Left ventricle myocardium inferior (tissue), 1 donor: Measurements from ENCODE around the gene PSRC1. TPM values are rescaled to one million over a fixed set of nuclear protein-coding genes. Genes with fewer than 3 reads are reported as not detected.

Experiments
- DNase-seq: peaks from one replicate; pipeline ENCODE4 v3.0.0-alpha.2; 2020
- H3K27ac ChIP-seq: fragments of 200-600 bp; replicated peaks from 2 replicates; pipeline ENCODE4 v1.8.0; 2021
- H3K27me3 ChIP-seq: fragments of 200-600 bp; 2 replicates; pipeline ENCODE4 v1.8.0; 2021; ENCODE audit warnings: low read depth
- H3K36me3 ChIP-seq: fragments of 200-600 bp; 2 replicates; pipeline ENCODE4 v1.8.0; 2021
- H3K4me1 ChIP-seq: fragments of 200-600 bp; 2 replicates; pipeline ENCODE4 v1.8.0; 2021
- H3K4me3 ChIP-seq: fragments of 200-600 bp; 2 replicates; pipeline ENCODE4 v1.8.0; 2021; ENCODE audit warnings: mild to moderate bottlenecking, moderate library complexity
- H3K9me3 ChIP-seq: fragments of 200-600 bp; replicated peaks from 2 replicates; pipeline ENCODE4 v1.8.0; 2021
- CTCF ChIP-seq: fragments of 200-600 bp; IDR thresholded peaks from 2 replicates; pipeline ENCODE4 v1.8.0; 2021; ENCODE audit warnings: antibody characterized with exemption, mild to moderate bottlenecking, borderline replicate concordance
- intact Hi-C: fragments of 100-400 bp; cut with micrococcal nuclease; formaldehyde crosslinking; loops from one replicate; pipeline ENCODE4 v1.11.0; 2022
- total RNA-seq: library from RNA; stranded (reverse); fragmentation: NEBNext Ultra II Directional; extraction: Animal tissue kit (Norgen Biotek cat#: 25700); gene quantifications from one replicate; pipeline ENCODE4 v1.2.1, GENCODE V29; 2021
- donor health status: DM: no; HTN: yes; CAD: no; lungs with severe emphysema.

Gene PSRC1
- total RNA-seq, 1 donor from 2014 or later = 0.80 TPM

GRCh38 chr1:109241841-109242345, 41.1 kb downstream of the PSRC1 start:
- no peak overlapping the region for H3K27ac ChIP-seq
- intact Hi-C loops = no loop called here

GRCh38 chr1:109241344-109241743, 41.6 kb downstream of the PSRC1 start:
- peak overlapping the region; percentile 23 for H3K4me3 ChIP-seq
- TF ChIP-seq CTCF = no peak
- no peaks in the 10 kb centered on the region for H3K9me3 ChIP-seq
- peaks cover 27% of the 10 kb centered on the region for H3K4me1 ChIP-seq
- intact Hi-C loops = no loop called here
- no peak overlapping the region for H3K27ac ChIP-seq
- H3K36me3 ChIP-seq = peaks cover 29% of the 10 kb centered on the region
- no peak for DNase-seq
- peaks cover 5% of the 10 kb centered on the region for H3K27me3 ChIP-seq

More at GRCh38 chr1:109241841-109242345, 41.1 kb downstream of the PSRC1 start:
- peaks cover 9% of the 10 kb centered on the region for H3K27me3 ChIP-seq
- peaks cover 23% of the 10 kb centered on the region for H3K36me3 ChIP-seq
- H3K4me3 ChIP-seq = peak overlapping the region; percentile 23
- peaks cover 27% of the 10 kb centered on the region for H3K4me1 ChIP-seq
- TF ChIP-seq CTCF = no peak
- H3K9me3 ChIP-seq = no peaks in the 10 kb centered on the region
- no peak for DNase-seq

GRCh38 chr1:109240158-109241152, 42.5 kb downstream of the PSRC1 start:
- H3K27ac ChIP-seq = peak overlapping the region; percentile 66
- peaks cover 37% of the 10 kb centered on the region for H3K36me3 ChIP-seq
- H3K4me3 ChIP-seq = peak overlapping the region; percentile 23
- peaks cover 27% of the 10 kb centered on the region for H3K4me1 ChIP-seq
- TF ChIP-seq CTCF = no peak
- DNase-seq = peak; percentile 78
- no peaks in the 10 kb centered on the region for H3K27me3 ChIP-seq
- intact Hi-C loops = no loop called here
- no peaks in the 10 kb centered on the region for H3K9me3 ChIP-seq

- H3K27ac ChIP-seq = peak overlapping the region; percentile 66
- H3K36me3 ChIP-seq = peaks cover 47% of the 10 kb centered on the region
- H3K4me3 ChIP-seq = no peak overlapping the region
- H3K9me3 ChIP-seq = no peaks in the 10 kb centered on the region
- no peak for DNase-seq
- H3K4me1 ChIP-seq = peaks cover 27% of the 10 kb centered on the region
- TF ChIP-seq CTCF = peak; percentile 56
- intact Hi-C loops = no loop called here
- no peaks in the 10 kb centered on the region for H3K27me3 ChIP-seq
Observed at GRCh38 chr1:109239409-109240068, 43.4 kb downstream of the PSRC1 start.

- peaks cover 27% of the 10 kb centered on the region for H3K4me1 ChIP-seq
- H3K36me3 ChIP-seq = peaks cover 52% of the 10 kb centered on the region
- H3K27ac ChIP-seq = no peak overlapping the region
- H3K9me3 ChIP-seq = no peaks in the 10 kb centered on the region
- intact Hi-C loops = no loop called here
- no peak overlapping the region for H3K4me3 ChIP-seq
- no peaks in the 10 kb centered on the region for H3K27me3 ChIP-seq
- DNase-seq = no peak
- TF ChIP-seq CTCF = no peak
Observed at GRCh38 chr1:109239047-109239408, 43.9 kb downstream of the PSRC1 start.
